ENCODE results near the gene MED12L. TPM values are rescaled to one million over a fixed set of nuclear protein-coding genes. Genes with fewer than 3 reads are reported as not detected.

Gene MED12L
- total RNA-seq, 1 donor: 2.2 TPM

GRCh38 chr3:151290673-151291072 is 205.2 kb downstream of the MED12L start:
- Histone ChIP-seq H3K4me1 (ENCODE audit: insufficient read depth, low read length) (no peaks in the 10 kb centered on the region), H3K36me3 (ENCODE audit: insufficient read depth, low read length) (no peaks in the 10 kb centered on the region), H3K79me2 (ENCODE audit: insufficient read depth, low read length) (no peaks in the 10 kb centered on the region), H3K27ac (ENCODE audit: low read depth, low read length) (no peak overlapping the region), H3K4me3 (ENCODE audit: insufficient read depth, low read length) (no peak overlapping the region), H2AFZ (ENCODE audit: low read length) (no peak overlapping the region), H3K4me2 (ENCODE audit: insufficient read depth, low read length) (no peak overlapping the region), H4K20me1 (ENCODE audit: insufficient read depth, low read length) (no peaks in the 10 kb centered on the region), H3K9me3 (ENCODE audit: low read depth, low read length) (no peaks in the 10 kb centered on the region), H3K27me3 (ENCODE audit: insufficient read depth, low read length) (no peaks in the 10 kb centered on the region)
- no peak for DNase-seq (ENCODE audit: insufficient read length, low spot score, missing footprints)
- peak; percentile 64 for TF ChIP-seq CTCF (IDR thresholded peaks at IDR 0.05; ENCODE audit: extremely low read depth, low read depth, low read length)

GRCh38 chr3:151293127-151293526 is 207.7 kb downstream of the MED12L start:
- no peaks in the 10 kb centered on the region for H3K4me1 ChIP-seq (ENCODE audit: insufficient read depth, low read length)
- H3K27ac ChIP-seq (ENCODE audit: low read depth, low read length): no peak overlapping the region
- no peak overlapping the region for H2AFZ ChIP-seq (ENCODE audit: low read length)
- no peaks in the 10 kb centered on the region for H3K27me3 ChIP-seq (ENCODE audit: insufficient read depth, low read length)
- H4K20me1 ChIP-seq (ENCODE audit: insufficient read depth, low read length): no peaks in the 10 kb centered on the region
- no peak overlapping the region for H3K4me3 ChIP-seq (ENCODE audit: insufficient read depth, low read length)
- no peak for TF ChIP-seq CTCF (IDR thresholded peaks at IDR 0.05; ENCODE audit: extremely low read depth, low read depth, low read length)
- no peaks in the 10 kb centered on the region for H3K9me3 ChIP-seq (ENCODE audit: low read depth, low read length)
- no peak for DNase-seq (ENCODE audit: insufficient read length, low spot score, missing footprints)
- H3K79me2 ChIP-seq (ENCODE audit: insufficient read depth, low read length): no peaks in the 10 kb centered on the region
- no peaks in the 10 kb centered on the region for H3K36me3 ChIP-seq (ENCODE audit: insufficient read depth, low read length)
- no peak overlapping the region for H3K4me2 ChIP-seq (ENCODE audit: insufficient read depth, low read length)

GRCh38 chr3:151296226-151296625 is 210.8 kb downstream of the MED12L start:
- Histone ChIP-seq H3K36me3 (ENCODE audit: insufficient read depth, low read length) (no peaks in the 10 kb centered on the region), H3K4me2 (ENCODE audit: insufficient read depth, low read length) (no peak overlapping the region), H3K79me2 (ENCODE audit: insufficient read depth, low read length) (no peaks in the 10 kb centered on the region), H4K20me1 (ENCODE audit: insufficient read depth, low read length) (no peaks in the 10 kb centered on the region), H3K4me1 (ENCODE audit: insufficient read depth, low read length) (peaks cover under 1% of the 10 kb centered on the region), H3K9me3 (ENCODE audit: low read depth, low read length) (no peaks in the 10 kb centered on the region), H3K27me3 (ENCODE audit: insufficient read depth, low read length) (peaks cover 6% of the 10 kb centered on the region), H3K27ac (ENCODE audit: low read depth, low read length) (no peak overlapping the region), H2AFZ (ENCODE audit: low read length) (no peak overlapping the region), H3K4me3 (ENCODE audit: insufficient read depth, low read length) (no peak overlapping the region)
- TF ChIP-seq CTCF (IDR thresholded peaks at IDR 0.05; ENCODE audit: extremely low read depth, low read depth, low read length): no peak
- no peak for DNase-seq (ENCODE audit: insufficient read length, low spot score, missing footprints)

- Histone ChIP-seq H4K20me1 (ENCODE audit: insufficient read depth, low read length) (no peaks in the 10 kb centered on the region), H3K36me3 (ENCODE audit: insufficient read depth, low read length) (no peaks in the 10 kb centered on the region), H3K4me2 (ENCODE audit: insufficient read depth, low read length) (no peak overlapping the region), H3K27ac (ENCODE audit: low read depth, low read length) (no peak overlapping the region), H3K4me3 (ENCODE audit: insufficient read depth, low read length) (no peak overlapping the region), H3K4me1 (ENCODE audit: insufficient read depth, low read length) (peaks cover 10% of the 10 kb centered on the region), H3K27me3 (ENCODE audit: insufficient read depth, low read length) (peaks cover 6% of the 10 kb centered on the region), H3K9me3 (ENCODE audit: low read depth, low read length) (no peaks in the 10 kb centered on the region), H2AFZ (ENCODE audit: low read length) (no peak overlapping the region), H3K79me2 (ENCODE audit: insufficient read depth, low read length) (no peaks in the 10 kb centered on the region)
- no peak for DNase-seq (ENCODE audit: insufficient read length, low spot score, missing footprints)
- TF ChIP-seq CTCF (IDR thresholded peaks at IDR 0.05; ENCODE audit: extremely low read depth, low read depth, low read length): no peak
Measured at GRCh38 chr3:151297429-151297828, 212.0 kb downstream of the MED12L start.
